Fibroblast of villous mesenchyme (primary cell): ENCODE data around the gene MAGEC3. TPM values are rescaled to one million over a fixed set of nuclear protein-coding genes. Genes with fewer than 3 reads are reported as not detected.

Experiments used
- DNase-seq: peaks from one replicate; pipeline ENCODE4 v3.0.0-alpha.2; 2010; ENCODE audit warnings: low read depth
- H3K4me3 ChIP-seq: 2 replicates; pipeline ENCODE4 v1.5.1; 2011; ENCODE audit warnings: low read depth, mild to moderate bottlenecking, low read length
- total RNA-seq: library from RNA; depleted of rRNA; stranded (reverse); fragments of >200 nt; gene quantifications from 2 replicates; pipeline ENCODE4 v1.2.3, GENCODE V29; 2012
- TF ChIP-seq, protein P1 (sequence below): IDR thresholded peaks from 2 replicates; pipeline ENCODE4 v1.5.1; 2012; ENCODE audit warnings: low read depth, mild to moderate bottlenecking, low read length; ENCODE audit not compliant: insufficient read depth

MAGEC3 gene, protein sequence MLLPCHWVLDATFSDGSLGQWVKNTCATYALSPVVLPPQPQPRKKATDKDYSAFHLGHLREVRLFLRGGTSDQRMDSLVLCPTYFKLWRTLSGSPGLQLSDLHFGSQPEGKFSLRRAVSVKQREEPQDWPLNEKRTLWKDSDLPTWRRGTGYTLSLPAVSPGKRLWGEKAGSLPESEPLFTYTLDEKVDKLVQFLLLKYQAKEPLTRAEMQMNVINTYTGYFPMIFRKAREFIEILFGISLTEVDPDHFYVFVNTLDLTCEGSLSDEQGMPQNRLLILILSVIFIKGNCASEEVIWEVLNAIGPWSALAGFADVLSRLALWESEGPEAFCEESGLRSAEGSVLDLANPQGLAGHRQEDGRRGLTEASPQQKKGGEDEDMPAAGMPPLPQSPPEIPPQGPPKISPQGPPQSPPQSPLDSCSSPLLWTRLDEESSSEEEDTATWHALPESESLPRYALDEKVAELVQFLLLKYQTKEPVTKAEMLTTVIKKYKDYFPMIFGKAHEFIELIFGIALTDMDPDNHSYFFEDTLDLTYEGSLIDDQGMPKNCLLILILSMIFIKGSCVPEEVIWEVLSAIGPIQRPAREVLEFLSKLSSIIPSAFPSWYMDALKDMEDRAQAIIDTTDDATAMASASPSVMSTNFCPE
- not detected in 2 replicates for total RNA-seq

DNA sequence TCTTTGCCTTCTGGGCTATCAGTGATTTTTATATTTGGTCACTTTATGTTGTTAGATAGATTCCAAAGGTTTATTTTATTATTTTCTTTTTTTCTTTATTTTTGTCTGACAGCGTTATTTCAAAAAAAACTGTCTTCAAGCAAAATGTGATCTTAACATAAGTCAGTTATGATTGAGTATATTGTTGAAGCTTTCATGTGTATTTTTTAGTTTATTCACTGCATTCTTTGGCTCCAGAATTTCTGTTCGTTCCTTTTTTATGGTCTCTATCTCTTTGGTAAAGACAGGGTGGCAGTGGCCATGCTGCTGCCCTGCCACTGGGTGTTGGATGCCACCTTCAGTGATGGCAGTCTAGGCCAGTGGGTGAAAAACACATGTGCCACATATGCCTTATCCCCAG is at the start of gene MAGEC3:
MAGEC3 (plus strand) TSS at position 301 of the 400 bp plus-strand sequence; CDS start at position 301, 0 bp downstream.
- no peak for DNase-seq
- TF ChIP-seq, protein P1, sequence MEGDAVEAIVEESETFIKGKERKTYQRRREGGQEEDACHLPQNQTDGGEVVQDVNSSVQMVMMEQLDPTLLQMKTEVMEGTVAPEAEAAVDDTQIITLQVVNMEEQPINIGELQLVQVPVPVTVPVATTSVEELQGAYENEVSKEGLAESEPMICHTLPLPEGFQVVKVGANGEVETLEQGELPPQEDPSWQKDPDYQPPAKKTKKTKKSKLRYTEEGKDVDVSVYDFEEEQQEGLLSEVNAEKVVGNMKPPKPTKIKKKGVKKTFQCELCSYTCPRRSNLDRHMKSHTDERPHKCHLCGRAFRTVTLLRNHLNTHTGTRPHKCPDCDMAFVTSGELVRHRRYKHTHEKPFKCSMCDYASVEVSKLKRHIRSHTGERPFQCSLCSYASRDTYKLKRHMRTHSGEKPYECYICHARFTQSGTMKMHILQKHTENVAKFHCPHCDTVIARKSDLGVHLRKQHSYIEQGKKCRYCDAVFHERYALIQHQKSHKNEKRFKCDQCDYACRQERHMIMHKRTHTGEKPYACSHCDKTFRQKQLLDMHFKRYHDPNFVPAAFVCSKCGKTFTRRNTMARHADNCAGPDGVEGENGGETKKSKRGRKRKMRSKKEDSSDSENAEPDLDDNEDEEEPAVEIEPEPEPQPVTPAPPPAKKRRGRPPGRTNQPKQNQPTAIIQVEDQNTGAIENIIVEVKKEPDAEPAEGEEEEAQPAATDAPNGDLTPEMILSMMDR = no peak
- H3K4me3 ChIP-seq = no peak within 1 kb of the TSS

DNA sequence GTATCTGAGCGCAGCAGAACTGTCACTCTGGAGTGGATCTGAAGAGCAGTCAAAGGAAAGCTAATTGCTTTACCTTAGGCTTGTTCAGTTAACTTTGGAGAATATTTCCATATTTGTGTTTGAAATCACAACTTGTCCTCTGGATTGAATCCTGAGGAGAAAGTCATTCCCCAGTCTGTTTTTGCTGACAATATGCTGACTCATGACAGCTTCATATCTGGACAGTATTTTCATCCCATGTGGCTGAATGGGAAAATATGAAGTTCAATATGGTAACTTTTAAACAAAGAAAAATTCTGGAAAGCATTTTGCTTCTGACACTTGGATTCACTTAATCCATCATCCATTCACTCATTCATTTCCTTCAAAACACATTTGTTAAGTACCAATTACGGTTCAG is 46.3 kb upstream of the MAGEC3 start:
- TF ChIP-seq, protein P1 = no peak
- peak; percentile 0 for DNase-seq
- no peak overlapping the region for H3K4me3 ChIP-seq

DNA sequence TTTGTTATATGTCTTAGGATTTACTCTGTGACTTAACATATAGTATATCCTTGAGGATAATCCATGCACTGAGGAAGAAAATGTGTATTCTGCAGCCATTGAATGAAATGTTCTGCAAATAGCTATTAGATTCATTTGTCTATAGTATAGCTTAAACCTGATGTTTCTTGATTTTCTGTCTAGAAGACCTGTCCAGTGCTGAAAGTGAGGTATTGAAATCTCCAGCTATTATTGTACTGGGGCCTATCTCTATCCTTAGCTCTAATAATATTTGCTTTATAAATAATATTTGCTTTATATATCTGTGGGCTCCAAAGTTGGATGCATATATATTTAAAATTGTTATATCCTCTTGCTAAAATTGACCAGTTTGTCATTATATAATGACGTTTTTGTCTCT is 26.7 kb upstream of the MAGEC3 start:
- no peak overlapping the region for H3K4me3 ChIP-seq
- no peak for DNase-seq
- TF ChIP-seq, protein P1 = no peak

DNA sequence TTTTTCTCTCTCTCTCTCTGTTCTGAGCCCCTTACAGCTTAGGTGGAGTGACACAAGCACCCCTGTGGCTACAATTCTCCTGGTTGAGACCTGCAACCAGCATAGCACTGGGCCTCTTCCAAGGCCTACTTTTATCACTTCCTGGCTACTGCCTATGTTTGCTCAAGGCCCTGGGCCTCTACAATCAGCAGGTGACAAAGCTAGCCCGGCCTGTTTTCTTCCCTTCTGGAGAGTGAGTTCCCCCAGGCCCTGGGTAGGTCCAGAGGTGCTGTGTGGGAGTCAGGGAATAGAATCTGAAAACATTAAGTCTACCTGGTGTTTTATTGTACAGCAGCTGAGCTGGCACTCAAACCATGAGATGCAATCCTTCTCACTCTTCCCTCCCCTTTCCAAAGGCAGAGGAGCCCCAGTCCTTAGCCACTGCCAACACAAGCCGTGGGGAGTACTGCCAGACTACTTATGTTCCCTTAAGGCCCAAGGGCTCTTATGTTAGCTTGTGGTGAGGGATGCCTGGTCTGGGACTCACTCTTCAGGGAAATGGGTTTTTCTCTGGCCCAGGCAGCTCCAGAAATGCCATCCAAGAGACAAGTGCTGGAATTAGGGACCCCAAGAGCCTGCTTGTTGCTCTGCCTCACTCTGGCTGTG is 23.8 kb upstream of the MAGEC3 start:
- H3K4me3 ChIP-seq = no peak overlapping the region
- TF ChIP-seq, protein P1 = no peak
- no peak for DNase-seq

DNA sequence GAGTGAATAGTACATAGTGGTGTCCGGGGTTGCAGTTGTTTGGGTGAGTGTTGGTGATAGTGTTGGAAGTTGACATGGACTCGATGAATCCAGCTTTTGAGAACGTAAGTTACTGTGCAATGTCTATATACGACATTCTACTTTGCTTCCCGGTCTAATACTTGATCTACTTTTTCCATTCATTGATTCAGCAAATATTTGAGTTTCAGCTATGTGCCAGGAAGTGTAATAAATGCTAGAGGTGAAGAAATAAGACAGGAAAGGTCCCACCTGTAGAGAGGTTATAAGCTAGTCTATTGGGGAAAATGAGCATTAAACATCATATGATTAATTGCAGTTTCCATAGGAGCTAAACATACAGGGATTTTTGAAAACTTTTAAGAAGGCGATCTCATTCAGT is 22.2 kb upstream of the MAGEC3 start:
- no peak overlapping the region for H3K4me3 ChIP-seq
- DNase-seq = no peak
- TF ChIP-seq, protein P1 = no peak

DNA sequence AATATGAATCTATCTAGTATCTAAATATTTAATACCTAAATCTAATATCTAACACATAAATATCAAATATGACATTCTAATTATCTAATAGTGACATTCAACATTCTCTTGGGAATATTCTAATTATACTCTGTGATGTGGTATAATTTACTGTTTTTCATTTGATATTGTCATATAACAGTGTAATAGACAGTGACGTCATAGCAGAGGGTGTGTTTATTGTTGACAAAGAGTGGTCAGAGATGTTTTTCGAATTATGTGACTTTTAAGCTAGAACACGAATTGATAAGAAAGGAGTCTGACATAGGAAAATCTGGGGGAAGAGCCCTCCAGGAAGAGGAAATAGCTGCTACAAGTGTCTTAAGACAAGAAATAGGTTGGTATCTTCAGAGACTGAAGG is 5.9 kb upstream of the MAGEC3 start:
- no peak overlapping the region for H3K4me3 ChIP-seq
- no peak for DNase-seq
- TF ChIP-seq, protein P1 = no peak
